Parathyroid adenoma (tissue), 2 donors: Measurements from ENCODE around the gene MIA3.

Source experiments
- H2AFZ ChIP-seq: fragments of 300-600 bp; sonication (generic); one replicate; pipeline ENCODE4 v1.7.0; 2017; ENCODE audit warnings: antibody characterized with exemption, mild to moderate bottlenecking
- H3K27ac ChIP-seq: fragments of 300-600 bp; sonication (generic); one replicate; pipeline ENCODE4 v1.7.0; 2017
- H3K27me3 ChIP-seq: fragments of 300-600 bp; sonication (generic); one replicate; pipeline ENCODE4 v1.7.0; 2017; ENCODE audit warnings: low read length; ENCODE audit not compliant: control insufficient read depth, insufficient read depth
- H3K36me3 ChIP-seq: fragments of 300-600 bp; sonication (generic); one replicate; pipeline ENCODE4 v1.7.0; 2017; ENCODE audit warnings: low read length; ENCODE audit not compliant: control insufficient read depth, insufficient read depth
- H3K4me1 ChIP-seq: fragments of 300-600 bp; sonication (generic); one replicate; pipeline ENCODE4 v1.7.0; 2017; ENCODE audit warnings: control low read depth
- H3K4me2 ChIP-seq: fragments of 300-600 bp; sonication (generic); one replicate; pipeline ENCODE4 v1.7.0; 2017; ENCODE audit warnings: low read length
- H3K4me3 ChIP-seq: fragments of 300-600 bp; sonication (generic); one replicate; pipeline ENCODE4 v1.7.0; 2017; ENCODE audit warnings: low read depth, low read length
- H3K79me2 ChIP-seq: fragments of 300-600 bp; sonication (generic); one replicate; pipeline ENCODE4 v1.7.0; 2017; ENCODE audit warnings: control low read depth
- H3K9ac ChIP-seq: fragments of 300-600 bp; sonication (generic); one replicate; pipeline ENCODE4 v1.7.0; 2017; ENCODE audit warnings: mild to moderate bottlenecking
- H3K9me3 ChIP-seq: fragments of 300-600 bp; sonication (generic); one replicate; pipeline ENCODE4 v1.7.0; 2017; ENCODE audit warnings: low read length; ENCODE audit not compliant: control insufficient read depth
- CTCF ChIP-seq: fragments of 300-600 bp; sonication (generic); IDR thresholded peaks from one replicate; pipeline ENCODE4 v1.7.0; 2017; ENCODE audit warnings: antibody characterized with exemption, mild to moderate bottlenecking
- donor health status: primary hyperparathyroidism.

MIA3 gene

GRCh38 chr1:222709700-222710153 is 91.8 kb downstream of the MIA3 start:
- H3K36me3 ChIP-seq, result no peaks in the 10 kb centered on the region
- no peaks in the 10 kb centered on the region for H3K27me3 ChIP-seq
- H3K4me1 ChIP-seq, result no peaks in the 10 kb centered on the region
- no peak overlapping the region for H3K4me2 ChIP-seq
- TF ChIP-seq CTCF, result no peak
- H3K4me3 ChIP-seq, result no peak overlapping the region
- H3K9me3 ChIP-seq, result no peaks in the 10 kb centered on the region
- no peak overlapping the region for H3K9ac ChIP-seq
- H2AFZ ChIP-seq, result no peak overlapping the region
- peaks cover 13% of the 10 kb centered on the region for H3K79me2 ChIP-seq
- H3K27ac ChIP-seq, result no peak overlapping the region

DNA sequence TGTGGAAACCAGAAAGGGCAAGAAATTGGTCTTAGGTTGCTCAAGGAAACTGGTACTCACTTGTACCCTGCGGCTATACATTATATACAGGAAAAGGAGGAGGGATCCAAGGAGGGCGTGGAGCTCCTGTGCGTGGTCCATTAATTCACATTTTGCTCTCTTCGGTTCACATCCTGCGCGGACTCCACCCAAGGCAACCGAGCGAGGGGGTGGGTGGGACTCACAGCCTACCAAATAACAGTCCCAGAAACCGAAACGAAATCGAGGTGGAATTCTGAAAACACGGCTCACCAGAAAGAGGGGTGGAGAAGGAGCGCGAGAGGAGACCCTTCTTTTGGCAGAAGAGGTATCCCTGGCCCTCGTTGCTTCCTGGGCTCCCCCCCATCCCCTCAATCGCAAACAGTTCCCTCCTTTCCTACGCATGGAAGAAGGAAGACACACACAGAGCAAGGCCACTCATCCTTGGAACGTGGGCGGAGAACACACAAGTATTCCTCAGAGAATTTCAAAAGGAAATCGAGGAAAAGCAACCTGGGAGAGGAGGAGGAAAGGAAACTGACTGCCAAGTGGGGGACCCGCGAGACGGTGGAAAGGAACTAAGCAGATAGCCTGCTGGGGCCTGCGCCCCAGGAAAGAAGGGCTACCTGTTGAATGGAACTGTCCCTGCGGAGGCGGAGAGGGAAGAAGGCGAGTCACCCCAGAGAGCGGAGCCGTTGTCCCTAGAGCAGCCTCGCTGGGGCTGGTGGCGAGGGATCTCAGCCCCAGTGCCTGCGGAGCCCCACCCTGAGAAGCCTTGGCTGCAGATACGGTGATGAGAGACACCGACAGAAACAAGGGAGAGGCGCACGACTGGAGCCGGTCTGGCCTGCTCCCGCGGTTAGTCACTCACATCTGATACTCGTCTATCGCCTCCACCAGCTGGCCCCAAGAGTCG is 93.7 kb downstream of the MIA3 start:
- Histone ChIP-seq H3K4me1 (no peaks in the 10 kb centered on the region), H3K36me3 (no peaks in the 10 kb centered on the region), H2AFZ (peak overlapping the region; percentile 75), H3K9me3 (no peaks in the 10 kb centered on the region), H3K79me2 (peaks cover 8% of the 10 kb centered on the region), H3K4me3 (peak overlapping the region; percentile 100), H3K27me3 (no peaks in the 10 kb centered on the region), H3K27ac (peak overlapping the region; percentile 43), H3K4me2 (peak overlapping the region; percentile 64), H3K9ac (no peak overlapping the region)
- TF ChIP-seq CTCF, result no peak

DNA sequence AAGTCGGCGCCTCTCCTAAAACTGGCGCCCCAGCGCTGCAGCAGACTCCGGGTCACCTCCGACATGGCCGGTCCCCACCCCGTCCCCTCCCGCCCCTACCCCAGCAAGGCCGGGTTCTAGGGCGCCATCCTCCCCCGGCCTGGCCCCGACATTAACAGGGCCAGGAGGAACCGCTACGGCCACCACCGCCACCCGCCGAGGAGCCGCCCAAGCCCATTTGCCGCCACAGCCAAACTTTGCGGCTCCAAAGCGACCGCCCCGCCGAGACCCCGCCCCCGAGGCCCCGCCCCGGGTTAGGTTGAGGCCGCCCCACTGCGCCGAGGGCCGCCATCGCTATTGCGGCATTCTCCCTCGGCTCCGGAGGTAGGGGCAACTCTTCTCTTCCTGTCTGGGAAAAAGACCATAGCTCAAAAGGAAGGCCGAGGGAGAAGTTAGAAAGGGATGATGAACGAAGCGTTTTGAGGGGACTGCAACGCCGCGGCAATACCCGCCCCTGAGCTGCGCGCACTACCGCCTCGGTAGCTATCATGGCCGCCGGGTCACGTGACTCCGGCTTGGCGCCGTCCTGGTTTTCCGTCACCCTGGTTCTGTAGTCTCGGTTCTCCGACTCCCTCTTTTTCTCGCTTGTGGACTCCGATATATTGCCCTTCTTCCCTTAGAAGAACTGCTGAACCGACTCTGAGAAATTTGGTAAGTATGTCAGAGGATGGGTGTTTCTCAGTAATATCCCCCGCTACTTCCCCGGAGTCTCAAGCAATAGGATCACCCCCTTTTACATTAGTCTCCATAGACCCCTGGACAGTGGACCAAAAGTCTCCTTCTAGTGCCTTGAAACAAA is 94.6 kb downstream of the MIA3 start, which contains the start of the genes AIDA and BROX:
TSS of gene AIDA (minus strand) at position 239 of the 838 bp plus-strand sequence. CDS start at position 65, 174 bp downstream.
TSS of gene BROX (plus strand) at position 312 of the 838 bp plus-strand sequence. CDS start 3,136 bp downstream, outside the sequence.
- Histone ChIP-seq H3K4me3 (peak within 1 kb of the TSS; percentile 100), H3K27ac (peak within 1 kb of the TSS; percentile 99), H3K4me1 (no peaks in the 10 kb centered on the region), H3K9me3 (no peaks in the 10 kb centered on the region), H3K79me2 (peaks cover 8% of the 10 kb centered on the region), H3K27me3 (no peaks in the 10 kb centered on the region), H3K9ac (peak within 1 kb of the TSS; percentile 76), H3K4me2 (peak within 1 kb of the TSS; percentile 99), H2AFZ (peak within 1 kb of the TSS; percentile 94), H3K36me3 (no peaks in the 10 kb centered on the region)
- TF ChIP-seq CTCF, result no peak

- Histone ChIP-seq H3K9ac (peak overlapping the region; percentile 76), H3K4me2 (peak overlapping the region; percentile 99), H2AFZ (peak overlapping the region; percentile 94), H3K4me3 (peak overlapping the region; percentile 100), H3K79me2 (peaks cover 6% of the 10 kb centered on the region), H3K9me3 (no peaks in the 10 kb centered on the region), H3K36me3 (no peaks in the 10 kb centered on the region), H3K4me1 (no peaks in the 10 kb centered on the region), H3K27me3 (no peaks in the 10 kb centered on the region), H3K27ac (peak overlapping the region; percentile 99)
- TF ChIP-seq CTCF, result no peak
Measured at GRCh38 chr1:222713091-222713961, 95.4 kb downstream of the MIA3 start.
